ENCODE results near the gene RHD.
"Not testable (repeated sequence)": the region's sequence is repeated elsewhere in the genome, so short reads cannot be mapped to it uniquely, and the experiment has no call there.

Gene RHD

GRCh38 chr1:25272238-25272637 lies at the start of gene RHD:
TSS of gene RHD (plus strand) at chr1:25272509. CDS start at chr1:25272548, 39 bp downstream.
- DNase-seq = not testable (repeated sequence)

GRCh38 chr1:25222606-25223005 lies 49.7 kb upstream of the RHD start:
- DNase-seq = no peak

- no peak for DNase-seq
Observed at GRCh38 chr1:25223471-25223870, 48.8 kb upstream of the RHD start.

- peak; percentile 72 to 91 for DNase-seq
Observed at GRCh38 chr1:25232027-25232865, 40.1 kb upstream of the RHD start, which contains the start of gene SYF2. TSS of gene SYF2 (minus strand) at chr1:25232502. CDS start at chr1:25232467, 35 bp downstream.

- DNase-seq = peak; percentile 47 to 50
Observed at GRCh38 chr1:25232866-25233784, 39.2 kb upstream of the RHD start.

GRCh38 chr1:25235411-25235810 lies 36.9 kb upstream of the RHD start:
- not testable (repeated sequence) for DNase-seq

- DNase-seq = not testable (repeated sequence)
Observed at GRCh38 chr1:25236261-25236660, 36.0 kb upstream of the RHD start.

- DNase-seq = no peak
Observed at GRCh38 chr1:25238046-25238445, 34.3 kb upstream of the RHD start.

GRCh38 chr1:25239681-25240541 lies 32.4 kb upstream of the RHD start:
- DNase-seq = peak; percentile 70 to 86

GRCh38 chr1:25243907-25244306 lies 28.4 kb upstream of the RHD start:
- DNase-seq = no peak

- no peak for DNase-seq
Observed at GRCh38 chr1:25245393-25245792, 26.9 kb upstream of the RHD start.

GRCh38 chr1:25245809-25246599 lies 26.3 kb upstream of the RHD start:
- DNase-seq = no peak

- DNase-seq = peak in 1 of 2 donors; percentile 57
Observed at GRCh38 chr1:25246600-25247023, 25.7 kb upstream of the RHD start.

- DNase-seq = peak; percentile 92 to 95
Observed at GRCh38 chr1:25247024-25247828, 25.1 kb upstream of the RHD start, which contains the start of gene RSRP1. TSS of gene RSRP1 (minus strand) at chr1:25247454. CDS start at chr1:25246963, 491 bp downstream.

- DNase-seq = no peak
Observed at GRCh38 chr1:25247829-25248754, 24.2 kb upstream of the RHD start.

- no peak for DNase-seq
Observed at GRCh38 chr1:25253911-25254310, 18.4 kb upstream of the RHD start.

- DNase-seq = no peak
Observed at GRCh38 chr1:25255706-25256577, 16.4 kb upstream of the RHD start.

- no peak for DNase-seq
Observed at GRCh38 chr1:25256578-25256965, 15.7 kb upstream of the RHD start.
